D341Med (cell line): ENCODE measurements around the gene TAS2R40.

Experiments
- DNase-seq: peaks from one replicate; pipeline ENCODE4 v3.0.0; 2012; ENCODE audit warnings: low spot score

TAS2R40 gene

DNA sequence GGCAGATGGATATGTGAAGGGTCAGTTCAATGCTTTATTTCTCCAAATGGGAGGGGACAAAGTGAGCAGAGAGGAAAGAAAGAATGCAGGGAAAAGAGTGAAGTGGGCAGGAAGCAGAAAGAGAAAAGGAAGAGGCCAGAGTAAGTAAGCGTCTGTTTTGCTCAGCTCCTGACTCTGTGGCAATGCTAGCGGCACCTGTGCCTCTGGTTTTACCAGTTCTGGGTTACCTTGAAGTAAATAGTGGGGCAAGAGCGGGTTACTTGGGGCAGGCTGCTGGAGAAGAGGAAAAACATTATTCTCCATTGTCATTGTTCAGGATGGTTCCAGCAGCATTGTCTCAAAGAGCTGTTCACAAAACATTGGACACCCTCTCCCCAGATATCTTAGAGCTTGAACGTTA lies 1.9 kb downstream of the TAS2R40 start:
- DNase-seq = no peak

DNA sequence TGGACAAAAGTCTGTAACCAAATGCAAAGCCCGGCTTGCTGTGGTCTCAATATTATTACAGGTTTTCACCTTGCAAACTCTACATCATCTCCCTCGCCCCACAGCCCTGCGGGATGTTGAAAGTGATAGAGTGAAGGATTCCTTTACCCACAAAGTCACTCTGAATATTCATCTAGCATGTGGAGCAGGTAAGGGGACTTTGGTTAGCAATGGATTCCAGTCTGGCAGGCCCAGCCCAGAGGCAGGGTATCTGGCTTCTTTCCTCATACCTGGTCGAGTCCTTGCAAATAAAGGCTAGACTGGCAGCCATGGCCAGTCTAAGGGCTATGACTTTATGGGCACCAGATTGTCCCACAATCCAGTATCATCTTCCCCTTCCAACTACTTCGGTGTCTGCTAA lies 3.2 kb downstream of the TAS2R40 start:
- DNase-seq = no peak

- no peak for DNase-seq
Observed at GRCh38 chr7:143227806-143228205, 6.0 kb downstream of the TAS2R40 start.

DNA sequence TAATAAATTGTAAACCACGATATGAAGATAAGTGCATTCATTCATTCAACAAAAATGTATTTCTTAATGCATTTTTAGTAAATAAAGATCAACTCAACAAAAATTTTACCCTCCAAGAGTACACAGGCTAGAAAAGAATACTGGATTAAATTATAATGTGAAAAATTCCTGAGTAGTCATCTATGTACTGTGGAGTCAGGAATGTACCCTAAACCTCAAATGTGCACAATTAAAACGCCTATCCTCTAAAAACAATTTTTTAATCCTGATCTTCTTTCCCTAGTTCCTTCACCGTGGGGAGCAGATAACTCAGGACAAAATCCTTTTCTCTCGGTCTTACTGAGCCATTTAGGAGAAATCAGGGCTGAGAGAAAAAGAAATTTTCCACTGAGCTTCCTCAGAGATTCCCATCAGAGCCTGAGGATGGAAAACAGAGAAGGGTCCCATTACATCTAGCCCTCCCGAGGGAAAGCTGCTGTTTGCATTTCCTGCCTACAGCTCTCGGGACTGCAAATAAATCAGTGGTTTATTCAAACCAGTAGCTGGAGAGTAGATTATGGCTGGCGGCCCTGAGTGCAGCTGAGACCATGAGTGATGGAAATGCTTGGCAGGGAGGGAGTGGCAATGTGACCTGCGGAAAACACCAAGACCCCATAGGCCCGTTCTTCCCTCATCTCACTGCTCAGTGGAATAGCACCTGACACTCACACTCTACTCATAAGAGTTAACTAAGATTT lies 7.4 kb downstream of the TAS2R40 start:
- DNase-seq = no peak

GRCh38 chr7:143230602-143231457 lies 9.0 kb downstream of the TAS2R40 start:
- DNase-seq = no peak

DNA sequence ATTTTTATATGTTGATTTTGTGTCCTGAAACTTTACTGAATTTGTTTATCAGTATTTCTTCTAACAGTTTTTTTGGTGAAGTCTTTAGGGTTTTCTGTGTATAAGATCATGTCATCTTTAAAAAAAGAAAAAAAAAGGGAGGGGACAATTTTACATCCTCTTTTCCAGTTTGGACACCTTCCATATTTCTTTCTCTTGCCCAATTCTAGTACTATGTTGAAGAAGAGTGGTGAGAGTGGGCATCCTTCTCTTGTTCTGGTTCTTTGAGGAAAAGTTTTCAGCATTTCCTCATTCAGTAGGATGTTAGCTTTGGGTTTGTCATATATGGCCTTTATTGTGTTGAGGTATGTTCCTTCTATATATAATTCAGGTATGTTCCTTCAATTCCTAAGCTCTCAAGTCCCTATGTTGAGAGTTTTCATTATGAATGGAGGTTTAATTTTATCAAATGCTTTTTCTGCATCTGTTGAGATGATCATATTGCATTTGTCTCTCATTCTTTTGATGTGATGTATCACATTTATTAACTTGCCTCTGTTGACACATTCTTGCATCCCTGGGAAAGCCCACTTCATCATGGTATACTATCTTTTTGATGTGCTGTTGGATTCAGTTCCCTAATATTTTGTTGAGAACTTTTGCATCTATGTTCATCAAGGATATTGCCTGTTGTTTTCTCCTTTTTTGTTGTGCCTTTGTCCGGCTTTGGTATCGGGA lies 12.1 kb downstream of the TAS2R40 start:
- no peak for DNase-seq

DNA sequence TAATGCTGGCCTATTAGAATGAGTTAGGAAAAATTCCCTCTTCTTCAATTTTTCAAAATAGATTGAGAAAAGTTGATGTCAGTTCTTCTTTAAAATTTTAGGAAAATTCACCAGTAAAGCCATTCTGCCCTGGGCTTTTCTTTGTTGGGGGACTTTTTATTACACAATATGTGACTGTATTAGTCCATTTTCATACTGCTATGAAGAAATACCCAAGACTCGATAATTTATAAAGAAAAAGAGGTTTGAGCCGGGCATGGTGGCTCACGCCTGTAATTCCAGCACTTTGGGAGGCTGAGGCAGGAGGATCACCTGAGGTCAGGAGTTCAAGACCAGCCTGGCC lies 12.7 kb downstream of the TAS2R40 start:
- DNase-seq = no peak

GRCh38 chr7:143235561-143235960 lies 13.7 kb downstream of the TAS2R40 start:
- no peak for DNase-seq

- DNase-seq = no peak
Observed at GRCh38 chr7:143236408-143236990, 14.7 kb downstream of the TAS2R40 start.

- DNase-seq = no peak
Observed at GRCh38 chr7:143237366-143237765, 15.5 kb downstream of the TAS2R40 start.

DNA sequence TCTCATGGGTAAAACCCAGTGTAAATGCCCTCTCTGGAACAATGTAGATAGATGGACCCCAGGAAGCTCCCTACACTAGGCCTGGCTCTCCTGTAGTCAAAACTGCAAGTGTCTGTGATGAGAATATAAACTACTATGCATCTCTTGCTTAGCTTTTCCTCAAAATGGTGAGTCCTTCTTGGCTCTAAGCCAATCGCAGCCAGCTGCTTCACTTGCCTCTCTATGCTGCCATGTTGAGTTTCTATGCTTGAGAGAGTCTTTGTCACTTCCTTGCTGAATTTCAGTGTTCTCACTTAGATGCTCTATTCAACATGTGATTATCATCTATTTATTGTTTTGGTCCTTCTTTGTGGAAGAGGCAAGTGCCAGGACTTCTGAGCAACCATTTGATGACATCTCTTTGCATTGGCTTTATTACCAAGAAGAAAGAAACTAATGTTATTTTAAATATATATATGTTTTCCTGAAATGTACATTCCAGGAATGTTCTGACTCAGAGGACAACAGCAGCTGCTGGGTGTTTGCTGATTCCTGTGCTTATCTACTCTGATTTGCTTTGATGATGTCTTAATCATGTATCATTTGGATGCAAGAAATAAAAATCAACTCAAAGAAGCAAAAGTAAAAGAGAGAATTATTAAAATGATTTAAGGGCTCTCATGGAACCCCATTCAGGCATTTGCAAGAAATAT lies 16.6 kb downstream of the TAS2R40 start:
- no peak for DNase-seq

- no peak for DNase-seq
Observed at GRCh38 chr7:143239813-143240212, 18.0 kb downstream of the TAS2R40 start.

DNA sequence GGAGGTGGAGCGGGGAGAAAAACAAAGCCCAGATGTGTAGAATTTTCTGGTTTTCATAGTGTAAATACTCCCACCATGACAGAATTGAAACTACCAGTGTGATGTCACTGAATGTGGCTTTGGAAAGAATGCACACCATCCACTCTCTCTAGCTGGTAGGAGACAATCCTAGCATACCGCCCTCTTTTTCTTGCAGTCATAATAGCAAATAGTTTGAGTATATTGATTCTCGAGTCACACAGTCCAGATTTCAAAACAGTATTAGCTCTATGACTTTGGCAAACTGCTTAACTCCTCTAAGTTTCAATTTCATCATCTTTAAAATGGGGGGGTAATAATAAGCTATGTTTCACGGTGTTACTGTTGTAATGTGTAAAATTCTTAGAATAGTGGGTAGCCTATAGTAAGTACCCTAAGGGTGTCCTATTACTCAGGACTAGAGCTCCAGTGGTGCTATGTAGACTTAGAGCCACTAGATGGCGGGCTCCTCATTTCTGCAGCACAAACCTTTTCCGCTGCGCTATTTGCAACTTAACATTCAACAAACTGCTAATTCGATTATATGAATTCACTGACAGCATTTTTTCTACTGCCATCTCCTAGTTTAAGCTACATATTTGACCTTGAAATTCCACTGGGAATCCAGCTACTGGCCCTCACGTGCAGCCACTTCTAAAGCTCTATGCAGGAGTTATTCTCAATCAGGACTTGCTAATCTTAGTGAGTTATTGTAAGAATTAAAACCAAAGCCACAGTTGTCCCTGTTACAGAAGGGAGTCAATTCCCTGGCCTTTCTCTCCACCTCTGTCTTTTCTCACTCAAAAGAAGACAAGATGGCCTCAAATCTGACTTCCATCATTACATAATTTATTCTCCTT lies 18.7 kb downstream of the TAS2R40 start:
- DNase-seq = peak; percentile 70

DNA sequence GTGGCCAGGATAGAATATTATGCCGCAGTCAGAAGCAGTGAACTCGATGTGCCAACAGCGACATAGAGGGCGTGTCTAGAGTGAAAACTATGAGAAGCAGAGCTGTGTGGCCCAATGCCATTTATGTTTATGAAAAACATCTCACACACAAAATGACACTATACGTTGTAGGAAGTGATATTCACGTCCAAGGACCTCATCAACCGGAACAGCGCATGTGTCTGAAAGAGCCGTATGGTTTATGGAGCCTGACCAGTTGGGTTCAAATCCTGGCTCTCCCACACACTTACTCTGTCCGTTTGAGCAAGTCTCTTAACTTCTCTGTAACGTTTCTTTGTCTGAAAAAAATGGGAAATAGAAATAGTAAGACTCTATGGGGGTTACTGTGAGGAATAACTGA lies 20.5 kb downstream of the TAS2R40 start:
- DNase-seq = no peak

DNA sequence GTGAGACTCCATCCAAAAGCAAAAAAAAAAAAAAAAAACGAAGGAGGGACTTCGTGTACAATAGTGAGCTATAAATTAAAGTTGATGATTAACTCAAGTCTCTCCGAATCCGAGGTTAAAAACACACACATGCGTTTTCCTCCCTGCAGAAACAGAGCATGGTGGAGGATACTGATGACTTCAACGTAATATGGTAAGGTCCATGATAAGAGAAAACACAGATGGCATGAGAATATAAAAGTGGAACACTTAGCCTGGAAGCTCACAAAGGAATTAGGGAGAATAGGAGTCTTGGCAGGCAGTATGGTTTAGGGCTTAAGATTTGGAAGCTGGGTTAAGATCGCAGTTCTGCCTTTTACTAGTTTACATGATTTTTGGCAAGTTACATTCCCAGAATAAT lies 21.3 kb downstream of the TAS2R40 start:
- DNase-seq = no peak

GRCh38 chr7:143243614-143244013 lies 21.8 kb downstream of the TAS2R40 start:
- no peak for DNase-seq

DNA sequence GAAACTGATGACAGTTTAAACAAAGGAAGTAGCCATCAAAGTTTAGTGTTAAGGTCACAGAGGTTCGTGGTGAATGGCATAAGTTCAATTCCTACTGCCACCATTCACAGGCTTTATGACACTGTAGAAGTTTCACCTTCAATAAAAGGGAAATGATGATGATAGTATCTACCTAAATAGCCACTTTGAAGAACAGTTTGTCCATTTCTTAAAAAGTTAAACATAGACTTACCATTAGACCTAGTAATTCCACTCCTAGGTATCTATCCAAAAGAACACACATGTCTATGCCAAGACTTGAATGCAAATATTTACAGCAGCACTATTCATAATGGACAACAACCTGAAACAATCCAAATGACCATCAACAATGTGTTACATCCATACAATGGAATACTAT lies 22.5 kb downstream of the TAS2R40 start:
- no peak for DNase-seq

DNA sequence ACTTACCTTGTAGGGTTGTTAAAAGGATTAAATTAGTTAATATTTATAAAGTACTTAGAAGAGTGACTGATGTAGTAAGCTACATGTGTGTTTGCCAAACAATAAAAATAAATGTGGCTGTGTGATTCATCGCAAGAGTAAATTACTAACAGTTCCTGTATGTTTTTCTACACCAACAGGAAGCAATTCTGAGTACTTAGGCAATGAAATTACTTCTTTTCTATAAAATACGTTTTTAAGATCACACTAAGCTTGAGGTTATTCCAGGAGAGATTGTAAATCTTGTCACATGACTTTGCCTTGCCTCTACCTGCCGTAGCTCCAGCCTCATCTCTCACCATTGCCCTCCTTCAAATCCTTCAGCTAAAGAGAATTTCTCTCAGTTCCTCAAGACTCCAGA lies 23.3 kb downstream of the TAS2R40 start:
- no peak for DNase-seq

DNA sequence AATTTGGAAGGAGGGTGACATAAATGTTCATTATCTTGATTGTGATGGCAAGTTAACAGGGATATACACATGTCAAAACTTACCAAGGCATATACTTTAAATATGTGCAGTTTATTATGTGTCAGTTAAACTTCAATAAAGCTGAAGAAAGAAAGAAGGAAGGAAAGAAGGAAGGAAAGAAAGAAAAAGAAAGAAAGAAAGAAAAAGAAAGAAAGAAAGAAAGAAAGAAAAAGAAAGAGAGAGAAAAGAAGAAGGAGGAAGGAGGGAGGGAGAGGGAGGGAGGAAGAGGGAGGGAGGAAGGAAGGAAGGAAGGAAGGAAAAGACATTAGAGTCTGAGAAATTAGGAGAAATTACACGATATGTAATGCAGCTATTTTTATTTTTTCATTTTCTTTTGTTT lies 25.5 kb downstream of the TAS2R40 start:
- DNase-seq = no peak

- DNase-seq = no peak
Observed at GRCh38 chr7:143248761-143249354, 27.0 kb downstream of the TAS2R40 start.

GRCh38 chr7:143250199-143250598 lies 28.4 kb downstream of the TAS2R40 start:
- DNase-seq = no peak
